HEK293 (cell line): ENCODE data around the gene ATP6V1D.

ENCODE experiments used
- FEZF1 ChIP-seq: fragments of 450-650 bp; formaldehyde crosslinking; IDR thresholded peaks from 2 replicates; pipeline ENCODE4 v1.5.1; 2016; ENCODE audit warnings: missing biosample characterization, missing genetic modification characterization
- KLF1 ChIP-seq: fragments of 450-650 bp; formaldehyde crosslinking; IDR thresholded peaks from 2 replicates; pipeline ENCODE4 v1.5.1; 2016; ENCODE audit warnings: missing biosample characterization, missing genetic modification characterization
- SCRT2 ChIP-seq: fragments of 450-650 bp; formaldehyde crosslinking; IDR thresholded peaks from 2 replicates; pipeline ENCODE4 v1.5.1; 2016; ENCODE audit warnings: missing biosample characterization, missing genetic modification characterization
- SP3 ChIP-seq: fragments of 450-650 bp; formaldehyde crosslinking; IDR thresholded peaks from 2 replicates; pipeline ENCODE4 v1.5.1; 2016; ENCODE audit warnings: missing biosample characterization, missing genetic modification characterization
- YY2 ChIP-seq: fragments of 450-650 bp; formaldehyde crosslinking; IDR thresholded peaks from 2 replicates; pipeline ENCODE4 v1.5.1; 2016; ENCODE audit warnings: missing biosample characterization, missing genetic modification characterization
- ZBTB17 ChIP-seq: fragments of 450-650 bp; formaldehyde crosslinking; IDR thresholded peaks from 2 replicates; pipeline ENCODE4 v1.5.1; 2016; ENCODE audit warnings: missing biosample characterization, missing genetic modification characterization
- ZNF366 ChIP-seq: fragments of 450-650 bp; formaldehyde crosslinking; conservative IDR thresholded peaks from 2 replicates; pipeline ENCODE4 v1.5.1; 2016; ENCODE audit warnings: missing biosample characterization, missing genetic modification characterization
- ZNF561 ChIP-seq: fragments of 450-650 bp; IDR thresholded peaks from 2 replicates; pipeline ENCODE4 v1.5.1; 2018; ENCODE audit warnings: missing biosample characterization, missing genetic modification characterization, borderline replicate concordance
- ZNF610 ChIP-seq: fragments of 450-650 bp; formaldehyde crosslinking; IDR thresholded peaks from 2 replicates; pipeline ENCODE4 v1.5.1; 2016; ENCODE audit warnings: missing biosample characterization, missing genetic modification characterization, borderline replicate concordance
- ZNF660 ChIP-seq: fragments of 450-650 bp; IDR thresholded peaks from 2 replicates; pipeline ENCODE4 v1.5.1; 2018; ENCODE audit warnings: missing biosample characterization, mild to moderate bottlenecking, missing genetic modification characterization
- ZNF768 ChIP-seq: fragments of 450-650 bp; formaldehyde crosslinking; IDR thresholded peaks from 2 replicates; pipeline ENCODE4 v1.5.1; 2018; ENCODE audit warnings: missing biosample characterization, mild to moderate bottlenecking, missing genetic modification characterization
- ZNF791 ChIP-seq: fragments of 450-650 bp; formaldehyde crosslinking; IDR thresholded peaks from 2 replicates; pipeline ENCODE4 v1.5.1; 2016; ENCODE audit warnings: missing biosample characterization, missing genetic modification characterization
- ZXDB ChIP-seq: fragments of 450-650 bp; formaldehyde crosslinking; IDR thresholded peaks from 2 replicates; pipeline ENCODE4 v1.5.1; 2016; ENCODE audit warnings: missing biosample characterization, missing genetic modification characterization
- TF ChIP-seq, protein P1 (sequence below): IDR thresholded peaks from 2 replicates; pipeline ENCODE4 v1.6.1; 2011; ENCODE audit warnings: mild to moderate bottlenecking, low read depth, low read length, borderline replicate concordance
- TF ChIP-seq, protein P2 (sequence below): fragments of 450-650 bp; formaldehyde crosslinking; IDR thresholded peaks from 2 replicates; pipeline ENCODE4 v1.5.1; 2016; ENCODE audit warnings: missing biosample characterization, missing genetic modification characterization
- TF ChIP-seq, protein P3 (sequence below): fragments of 450-650 bp; formaldehyde crosslinking; IDR thresholded peaks from 2 replicates; pipeline ENCODE4 v1.5.1; 2016; ENCODE audit warnings: missing biosample characterization, missing genetic modification characterization, low read depth
- TF ChIP-seq, protein P4 (sequence below): fragments of 450-650 bp; formaldehyde crosslinking; IDR thresholded peaks from 2 replicates; pipeline ENCODE4 v1.5.1; 2016; ENCODE audit warnings: missing biosample characterization, missing genetic modification characterization
- TF ChIP-seq, protein P5 (sequence below): fragments of 450-650 bp; formaldehyde crosslinking; IDR thresholded peaks from 2 replicates; pipeline ENCODE4 v1.5.1; 2016; ENCODE audit warnings: missing biosample characterization, missing genetic modification characterization, borderline replicate concordance
- TF ChIP-seq, protein P6 (sequence below): fragments of 450-650 bp; formaldehyde crosslinking; conservative IDR thresholded peaks from 2 replicates; pipeline ENCODE4 v1.5.1; 2016; ENCODE audit warnings: low read depth, missing biosample characterization, missing genetic modification characterization
- TF ChIP-seq, protein P7 (sequence below): fragments of 450-650 bp; formaldehyde crosslinking; IDR thresholded peaks from 2 replicates; pipeline ENCODE4 v1.5.1; 2016; ENCODE audit warnings: missing biosample characterization, missing genetic modification characterization
- TF ChIP-seq, protein P8 (sequence below): fragments of 450-650 bp; formaldehyde crosslinking; IDR thresholded peaks from 2 replicates; pipeline ENCODE4 v1.5.1; 2016; ENCODE audit warnings: missing biosample characterization, missing genetic modification characterization

Gene ATP6V1D

DNA sequence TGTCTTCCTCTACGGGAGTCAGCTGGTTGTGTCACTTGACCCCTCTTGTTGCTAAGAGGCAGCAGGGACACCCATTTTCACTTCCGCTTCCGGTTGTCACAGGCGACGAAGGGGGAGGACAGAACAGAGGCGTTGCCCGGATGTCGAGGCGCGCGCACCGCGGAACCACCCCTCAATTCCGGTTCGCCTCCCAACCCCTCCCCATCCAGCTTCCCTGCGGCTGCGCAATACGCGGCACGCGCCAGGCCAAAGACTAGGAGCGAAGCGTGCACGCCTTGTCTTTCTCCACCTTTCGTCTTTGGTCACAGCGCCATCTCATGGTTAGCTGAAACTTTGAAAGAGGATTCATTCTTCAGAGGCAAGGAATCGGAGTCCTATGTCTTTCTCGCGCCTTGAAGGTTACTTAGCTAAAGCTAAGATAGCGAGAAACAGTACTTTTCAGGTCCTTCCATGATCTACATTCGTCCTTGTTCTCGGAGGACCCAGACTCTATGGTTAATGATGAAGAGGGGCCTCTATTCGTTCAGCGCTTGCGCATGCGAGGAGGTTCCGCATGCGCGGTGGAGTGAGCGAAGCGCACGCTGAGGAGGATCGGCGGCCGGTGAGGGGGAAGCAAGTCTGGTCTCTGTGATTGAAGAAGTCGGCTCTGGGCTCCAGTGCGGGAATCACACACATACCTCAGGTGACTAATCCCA lies at the start of gene ATP6V1D, which contains the start of gene EIF2S1 (continued):
- TF ChIP-seq ZNF610 (no peak), FEZF1 (tag by site-specific recombination) (peak; percentile 60), ZNF366 (tag by site-specific recombination) (0 out of 2 replicates have a peak, but pooled peaks have one; percentile 34), YY2 (tag by site-specific recombination) (peak; percentile 35; the same call in 1 of the 2 replicates), ZNF791 (tag by site-specific recombination) (no peak), ZNF660 (peak; percentile 39; the same call in 1 of the 2 replicates), ZXDB (tag by site-specific recombination) (peak; percentile 87), SP3 (tag by site-specific recombination) (peak; percentile 86), ZBTB17 (tag by site-specific recombination) (peak; percentile 96), ZNF561 (tag by site-specific recombination) (peak; percentile 66; the same call in 1 of the 2 replicates), SCRT2 (peak; percentile 84), ZNF768 (no peak), KLF1 (tag by site-specific recombination) (peak; percentile 66)
- TF ChIP-seq, protein P1, sequence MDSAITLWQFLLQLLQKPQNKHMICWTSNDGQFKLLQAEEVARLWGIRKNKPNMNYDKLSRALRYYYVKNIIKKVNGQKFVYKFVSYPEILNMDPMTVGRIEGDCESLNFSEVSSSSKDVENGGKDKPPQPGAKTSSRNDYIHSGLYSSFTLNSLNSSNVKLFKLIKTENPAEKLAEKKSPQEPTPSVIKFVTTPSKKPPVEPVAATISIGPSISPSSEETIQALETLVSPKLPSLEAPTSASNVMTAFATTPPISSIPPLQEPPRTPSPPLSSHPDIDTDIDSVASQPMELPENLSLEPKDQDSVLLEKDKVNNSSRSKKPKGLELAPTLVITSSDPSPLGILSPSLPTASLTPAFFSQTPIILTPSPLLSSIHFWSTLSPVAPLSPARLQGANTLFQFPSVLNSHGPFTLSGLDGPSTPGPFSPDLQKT, result peak; percentile 93
- TF ChIP-seq, protein P2, sequence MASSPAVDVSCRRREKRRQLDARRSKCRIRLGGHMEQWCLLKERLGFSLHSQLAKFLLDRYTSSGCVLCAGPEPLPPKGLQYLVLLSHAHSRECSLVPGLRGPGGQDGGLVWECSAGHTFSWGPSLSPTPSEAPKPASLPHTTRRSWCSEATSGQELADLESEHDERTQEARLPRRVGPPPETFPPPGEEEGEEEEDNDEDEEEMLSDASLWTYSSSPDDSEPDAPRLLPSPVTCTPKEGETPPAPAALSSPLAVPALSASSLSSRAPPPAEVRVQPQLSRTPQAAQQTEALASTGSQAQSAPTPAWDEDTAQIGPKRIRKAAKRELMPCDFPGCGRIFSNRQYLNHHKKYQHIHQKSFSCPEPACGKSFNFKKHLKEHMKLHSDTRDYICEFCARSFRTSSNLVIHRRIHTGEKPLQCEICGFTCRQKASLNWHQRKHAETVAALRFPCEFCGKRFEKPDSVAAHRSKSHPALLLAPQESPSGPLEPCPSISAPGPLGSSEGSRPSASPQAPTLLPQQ, result no peak; the same call in 1 of the 2 replicates
- TF ChIP-seq, protein P3, sequence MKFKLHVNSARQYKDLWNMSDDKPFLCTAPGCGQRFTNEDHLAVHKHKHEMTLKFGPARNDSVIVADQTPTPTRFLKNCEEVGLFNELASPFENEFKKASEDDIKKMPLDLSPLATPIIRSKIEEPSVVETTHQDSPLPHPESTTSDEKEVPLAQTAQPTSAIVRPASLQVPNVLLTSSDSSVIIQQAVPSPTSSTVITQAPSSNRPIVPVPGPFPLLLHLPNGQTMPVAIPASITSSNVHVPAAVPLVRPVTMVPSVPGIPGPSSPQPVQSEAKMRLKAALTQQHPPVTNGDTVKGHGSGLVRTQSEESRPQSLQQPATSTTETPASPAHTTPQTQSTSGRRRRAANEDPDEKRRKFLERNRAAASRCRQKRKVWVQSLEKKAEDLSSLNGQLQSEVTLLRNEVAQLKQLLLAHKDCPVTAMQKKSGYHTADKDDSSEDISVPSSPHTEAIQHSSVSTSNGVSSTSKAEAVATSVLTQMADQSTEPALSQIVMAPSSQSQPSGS (tag by site-specific recombination), result no peak
- TF ChIP-seq, protein P4, sequence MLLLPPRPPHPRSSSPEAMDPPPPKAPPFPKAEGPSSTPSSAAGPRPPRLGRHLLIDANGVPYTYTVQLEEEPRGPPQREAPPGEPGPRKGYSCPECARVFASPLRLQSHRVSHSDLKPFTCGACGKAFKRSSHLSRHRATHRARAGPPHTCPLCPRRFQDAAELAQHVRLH (tag by site-specific recombination), result peak; percentile 99
- TF ChIP-seq, protein P5, sequence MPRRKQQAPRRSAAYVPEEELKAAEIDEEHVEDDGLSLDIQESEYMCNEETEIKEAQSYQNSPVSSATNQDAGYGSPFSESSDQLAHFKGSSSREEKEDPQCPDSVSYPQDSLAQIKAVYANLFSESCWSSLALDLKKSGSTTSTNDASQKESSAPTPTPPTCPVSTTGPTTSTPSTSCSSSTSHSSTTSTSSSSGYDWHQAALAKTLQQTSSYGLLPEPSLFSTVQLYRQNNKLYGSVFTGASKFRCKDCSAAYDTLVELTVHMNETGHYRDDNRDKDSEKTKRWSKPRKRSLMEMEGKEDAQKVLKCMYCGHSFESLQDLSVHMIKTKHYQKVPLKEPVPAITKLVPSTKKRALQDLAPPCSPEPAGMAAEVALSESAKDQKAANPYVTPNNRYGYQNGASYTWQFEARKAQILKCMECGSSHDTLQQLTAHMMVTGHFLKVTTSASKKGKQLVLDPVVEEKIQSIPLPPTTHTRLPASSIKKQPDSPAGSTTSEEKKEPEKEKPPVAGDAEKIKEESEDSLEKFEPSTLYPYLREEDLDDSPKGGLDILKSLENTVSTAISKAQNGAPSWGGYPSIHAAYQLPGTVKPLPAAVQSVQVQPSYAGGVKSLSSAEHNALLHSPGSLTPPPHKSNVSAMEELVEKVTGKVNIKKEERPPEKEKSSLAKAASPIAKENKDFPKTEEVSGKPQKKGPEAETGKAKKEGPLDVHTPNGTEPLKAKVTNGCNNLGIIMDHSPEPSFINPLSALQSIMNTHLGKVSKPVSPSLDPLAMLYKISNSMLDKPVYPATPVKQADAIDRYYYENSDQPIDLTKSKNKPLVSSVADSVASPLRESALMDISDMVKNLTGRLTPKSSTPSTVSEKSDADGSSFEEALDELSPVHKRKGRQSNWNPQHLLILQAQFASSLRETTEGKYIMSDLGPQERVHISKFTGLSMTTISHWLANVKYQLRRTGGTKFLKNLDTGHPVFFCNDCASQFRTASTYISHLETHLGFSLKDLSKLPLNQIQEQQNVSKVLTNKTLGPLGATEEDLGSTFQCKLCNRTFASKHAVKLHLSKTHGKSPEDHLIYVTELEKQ (tag by site-specific recombination), result no peak
- TF ChIP-seq, protein P6, sequence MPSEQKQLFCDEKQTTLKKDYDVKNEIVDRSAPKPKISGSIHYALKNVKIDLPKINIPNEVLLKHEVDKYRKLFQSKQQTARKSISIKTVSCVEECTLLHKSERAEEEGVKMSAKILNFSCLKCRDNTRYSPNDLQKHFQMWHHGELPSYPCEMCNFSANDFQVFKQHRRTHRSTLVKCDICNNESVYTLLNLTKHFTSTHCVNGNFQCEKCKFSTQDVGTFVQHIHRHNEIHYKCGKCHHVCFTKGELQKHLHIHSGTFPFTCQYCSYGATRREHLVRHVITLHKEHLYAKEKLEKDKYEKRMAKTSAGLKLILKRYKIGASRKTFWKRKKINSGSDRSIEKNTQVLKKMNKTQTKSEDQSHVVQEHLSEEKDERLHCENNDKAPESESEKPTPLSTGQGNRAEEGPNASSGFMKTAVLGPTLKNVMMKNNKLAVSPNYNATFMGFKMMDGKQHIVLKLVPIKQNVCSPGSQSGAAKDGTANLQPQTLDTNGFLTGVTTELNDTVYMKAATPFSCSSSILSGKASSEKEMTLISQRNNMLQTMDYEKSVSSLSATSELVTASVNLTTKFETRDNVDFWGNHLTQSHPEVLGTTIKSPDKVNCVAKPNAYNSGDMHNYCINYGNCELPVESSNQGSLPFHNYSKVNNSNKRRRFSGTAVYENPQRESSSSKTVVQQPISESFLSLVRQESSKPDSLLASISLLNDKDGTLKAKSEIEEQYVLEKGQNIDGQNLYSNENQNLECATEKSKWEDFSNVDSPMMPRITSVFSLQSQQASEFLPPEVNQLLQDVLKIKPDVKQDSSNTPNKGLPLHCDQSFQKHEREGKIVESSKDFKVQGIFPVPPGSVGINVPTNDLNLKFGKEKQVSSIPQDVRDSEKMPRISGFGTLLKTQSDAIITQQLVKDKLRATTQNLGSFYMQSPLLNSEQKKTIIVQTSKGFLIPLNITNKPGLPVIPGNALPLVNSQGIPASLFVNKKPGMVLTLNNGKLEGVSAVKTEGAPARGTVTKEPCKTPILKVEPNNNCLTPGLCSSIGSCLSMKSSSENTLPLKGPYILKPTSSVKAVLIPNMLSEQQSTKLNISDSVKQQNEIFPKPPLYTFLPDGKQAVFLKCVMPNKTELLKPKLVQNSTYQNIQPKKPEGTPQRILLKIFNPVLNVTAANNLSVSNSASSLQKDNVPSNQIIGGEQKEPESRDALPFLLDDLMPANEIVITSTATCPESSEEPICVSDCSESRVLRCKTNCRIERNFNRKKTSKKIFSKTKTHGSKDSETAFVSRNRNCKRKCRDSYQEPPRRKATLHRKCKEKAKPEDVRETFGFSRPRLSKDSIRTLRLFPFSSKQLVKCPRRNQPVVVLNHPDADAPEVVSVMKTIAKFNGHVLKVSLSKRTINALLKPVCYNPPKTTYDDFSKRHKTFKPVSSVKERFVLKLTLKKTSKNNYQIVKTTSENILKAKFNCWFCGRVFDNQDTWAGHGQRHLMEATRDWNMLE (tag by site-specific recombination), result peak; percentile 95
- TF ChIP-seq, protein P7, sequence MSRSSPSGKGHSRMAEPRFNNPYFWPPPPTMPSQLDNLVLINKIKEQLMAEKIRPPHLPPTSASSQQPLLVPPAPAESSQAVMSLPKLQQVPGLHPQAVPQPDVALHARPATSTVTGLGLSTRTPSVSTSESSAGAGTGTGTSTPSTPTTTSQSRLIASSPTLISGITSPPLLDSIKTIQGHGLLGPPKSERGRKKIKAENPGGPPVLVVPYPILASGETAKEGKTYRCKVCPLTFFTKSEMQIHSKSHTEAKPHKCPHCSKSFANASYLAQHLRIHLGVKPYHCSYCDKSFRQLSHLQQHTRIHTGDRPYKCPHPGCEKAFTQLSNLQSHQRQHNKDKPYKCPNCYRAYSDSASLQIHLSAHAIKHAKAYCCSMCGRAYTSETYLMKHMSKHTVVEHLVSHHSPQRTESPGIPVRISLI, result no peak
- TF ChIP-seq, protein P8, sequence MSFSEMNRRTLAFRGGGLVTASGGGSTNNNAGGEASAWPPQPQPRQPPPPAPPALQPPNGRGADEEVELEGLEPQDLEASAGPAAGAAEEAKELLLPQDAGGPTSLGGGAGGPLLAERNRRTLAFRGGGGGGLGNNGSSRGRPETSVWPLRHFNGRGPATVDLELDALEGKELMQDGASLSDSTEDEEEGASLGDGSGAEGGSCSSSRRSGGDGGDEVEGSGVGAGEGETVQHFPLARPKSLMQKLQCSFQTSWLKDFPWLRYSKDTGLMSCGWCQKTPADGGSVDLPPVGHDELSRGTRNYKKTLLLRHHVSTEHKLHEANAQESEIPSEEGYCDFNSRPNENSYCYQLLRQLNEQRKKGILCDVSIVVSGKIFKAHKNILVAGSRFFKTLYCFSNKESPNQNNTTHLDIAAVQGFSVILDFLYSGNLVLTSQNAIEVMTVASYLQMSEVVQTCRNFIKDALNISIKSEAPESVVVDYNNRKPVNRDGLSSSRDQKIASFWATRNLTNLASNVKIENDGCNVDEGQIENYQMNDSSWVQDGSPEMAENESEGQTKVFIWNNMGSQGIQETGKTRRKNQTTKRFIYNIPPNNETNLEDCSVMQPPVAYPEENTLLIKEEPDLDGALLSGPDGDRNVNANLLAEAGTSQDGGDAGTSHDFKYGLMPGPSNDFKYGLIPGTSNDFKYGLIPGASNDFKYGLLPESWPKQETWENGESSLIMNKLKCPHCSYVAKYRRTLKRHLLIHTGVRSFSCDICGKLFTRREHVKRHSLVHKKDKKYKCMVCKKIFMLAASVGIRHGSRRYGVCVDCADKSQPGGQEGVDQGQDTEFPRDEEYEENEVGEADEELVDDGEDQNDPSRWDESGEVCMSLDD (tag by site-specific recombination), result no peak
